Upper lobe of left lung (tissue), 6 donors: ENCODE results near the gene PIK3R3. TPM values are rescaled to one million over a fixed set of nuclear protein-coding genes. Genes with fewer than 3 reads are reported as not detected.

Source experiments
- ATAC-seq, 2 donors: fragments of 200-7000 bp; cut with Tn5 transposase; one replicate each; pipeline ENCODE4 v1.9.1; 2022; ENCODE audit warnings: mild to moderate bottlenecking in 2 of 2, moderate library complexity in 2 of 2; ENCODE audit not compliant: low FRiP score in 2 of 2
- DNase-seq, 2 donors: peaks; one replicate each; pipeline ENCODE4 v3.0.0-alpha.2; 2019 to 2020
- H3K27ac ChIP-seq, 4 donors: fragments of 200-600 bp; sonication (generic); one replicate each; pipeline ENCODE4 v1.5.1; 2016 to 2019
- H3K27me3 ChIP-seq, 4 donors: fragments of 200-600 bp; sonication (generic); one replicate each; pipeline ENCODE4 v1.5.1; 2017 to 2019
- H3K36me3 ChIP-seq, 4 donors: fragments of 200-600 bp; sonication (generic); one replicate each; pipeline ENCODE4 v1.5.1; 2016 to 2019
- H3K4me1 ChIP-seq, 4 donors: fragments of 200-600 bp; sonication (generic); one replicate each; pipeline ENCODE4 v1.5.1; 2018 to 2019
- H3K4me3 ChIP-seq, 4 donors: fragments of 200-600 bp; sonication (generic); one replicate each; pipeline ENCODE4 v1.5.1; 2017 to 2019; ENCODE audit warnings: mild to moderate bottlenecking in 2 of 4, moderate library complexity in 1 of 4
- H3K9me3 ChIP-seq, 4 donors: fragments of 200-600 bp; sonication (generic); one replicate each; pipeline ENCODE4 v1.5.1; 2018 to 2019
- EP300 ChIP-seq, 4 donors: sonication (generic); formaldehyde crosslinking; IDR thresholded peaks; one replicate each; pipeline ENCODE4 v1.5.1; 2017; ENCODE audit warnings: antibody characterized with exemption in 4 of 4, control low read depth in 2 of 4
- POLR2A ChIP-seq, 4 donors: fragments of 450-650 bp; IDR thresholded peaks; one replicate each; pipeline ENCODE4 v1.5.1; 2016 to 2017; ENCODE audit warnings: antibody characterized with exemption in 4 of 4, mild to moderate bottlenecking in 2 of 4
- POLR2AphosphoS5 ChIP-seq, 2 donors: sonication (generic); formaldehyde crosslinking; IDR thresholded peaks; one replicate each; pipeline ENCODE4 v1.5.1; 2017; ENCODE audit warnings: antibody characterized with exemption in 2 of 2
- WGBS, 2 donors: methylation state at CpG; one replicate each; pipeline ENCODE4 v1.1.5; 2017 to 2018; 5-methylcytosine and 5-hydroxymethylcytosine counted together
- total RNA-seq, 6 donors: library from RNA; depleted of rRNA in 4 of 6; stranded (reverse); fragments of >200 nt in 4 of 6; gene quantifications; one replicate each; pipeline versions ENCODE4 v1.1.0 to v1.2.1, GENCODE V29; 2016 to 2021
- TF ChIP-seq, protein P1 (sequence below), 6 experiments: fragments of 450-650 bp in 4 of 6; fragments of 200-600 bp in 2 of 6; sonication (generic) in 2 of 6; IDR thresholded peaks; one replicate each; pipeline ENCODE4 v1.5.1; 2016 to 2019; ENCODE audit warnings: antibody characterized with exemption in 6 of 6
- donor health status: DM: no; HTN: no; CAD: no; lungs with moderate emphysema.
- donor health status: DM: no; HTN: yes; CAD: no; lungs with severe emphysema.

Gene PIK3R3
- total RNA-seq, 6 donors from 2014 or later = 11.2 to 43.7 (median 33.0) TPM

DNA sequence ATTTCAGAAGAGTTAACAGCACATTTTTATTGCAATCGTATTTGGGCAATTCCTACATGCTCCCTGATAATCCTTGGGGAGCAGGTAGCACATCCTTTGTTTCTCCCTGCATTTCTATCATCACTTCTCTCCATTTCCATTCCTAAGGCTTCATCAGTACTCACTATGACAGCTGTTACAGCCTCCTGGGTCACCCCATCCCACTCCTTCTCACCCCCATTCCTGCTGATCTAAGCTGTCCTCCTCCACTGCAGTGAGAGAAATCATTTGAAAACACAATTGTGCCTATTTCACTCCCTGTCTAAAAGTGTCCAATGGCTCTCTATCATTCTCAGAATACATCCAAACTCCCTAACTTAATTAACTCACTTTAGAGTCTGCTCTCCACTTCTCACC, 25.5 kb upstream of the PIK3R3 start:
- ATAC-seq = no peak

DNA sequence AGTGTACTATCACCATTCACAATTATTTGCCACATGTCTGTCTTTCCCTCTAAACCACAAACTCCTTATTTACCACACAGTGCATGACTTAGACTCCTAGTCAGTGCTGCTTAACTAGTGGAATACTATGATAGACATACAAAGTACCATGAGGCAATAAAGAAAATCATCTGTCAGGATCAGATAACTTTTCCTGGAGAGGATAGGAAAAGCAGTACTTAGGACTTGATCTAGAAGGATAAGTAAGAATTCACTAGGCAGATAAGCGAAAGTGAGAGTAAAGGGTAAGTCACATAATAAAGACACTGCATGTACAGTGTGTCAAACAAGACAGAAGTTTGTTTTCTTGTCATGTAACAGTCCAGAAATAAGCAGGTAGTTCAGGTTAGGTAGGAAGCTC, 21.3 kb upstream of the PIK3R3 start:
- ATAC-seq (no peak), DNase-seq (no peak)
- no peaks in the 10 kb centered on the region for H3K9me3 ChIP-seq
- H3K27ac ChIP-seq = no peak overlapping the region
- no peaks in the 10 kb centered on the region for H3K36me3 ChIP-seq
- no peak overlapping the region for H3K4me3 ChIP-seq
- TF ChIP-seq, protein P1, sequence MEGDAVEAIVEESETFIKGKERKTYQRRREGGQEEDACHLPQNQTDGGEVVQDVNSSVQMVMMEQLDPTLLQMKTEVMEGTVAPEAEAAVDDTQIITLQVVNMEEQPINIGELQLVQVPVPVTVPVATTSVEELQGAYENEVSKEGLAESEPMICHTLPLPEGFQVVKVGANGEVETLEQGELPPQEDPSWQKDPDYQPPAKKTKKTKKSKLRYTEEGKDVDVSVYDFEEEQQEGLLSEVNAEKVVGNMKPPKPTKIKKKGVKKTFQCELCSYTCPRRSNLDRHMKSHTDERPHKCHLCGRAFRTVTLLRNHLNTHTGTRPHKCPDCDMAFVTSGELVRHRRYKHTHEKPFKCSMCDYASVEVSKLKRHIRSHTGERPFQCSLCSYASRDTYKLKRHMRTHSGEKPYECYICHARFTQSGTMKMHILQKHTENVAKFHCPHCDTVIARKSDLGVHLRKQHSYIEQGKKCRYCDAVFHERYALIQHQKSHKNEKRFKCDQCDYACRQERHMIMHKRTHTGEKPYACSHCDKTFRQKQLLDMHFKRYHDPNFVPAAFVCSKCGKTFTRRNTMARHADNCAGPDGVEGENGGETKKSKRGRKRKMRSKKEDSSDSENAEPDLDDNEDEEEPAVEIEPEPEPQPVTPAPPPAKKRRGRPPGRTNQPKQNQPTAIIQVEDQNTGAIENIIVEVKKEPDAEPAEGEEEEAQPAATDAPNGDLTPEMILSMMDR (IDR thresholded peaks at IDR 0.05) = no peak
- no peak for TF ChIP-seq POLR2AphosphoS5 (IDR thresholded peaks at IDR 0.05)
- TF ChIP-seq POLR2A (IDR thresholded peaks at IDR 0.05) = no peak
- no peak for TF ChIP-seq EP300 (IDR thresholded peaks at IDR 0.05)
- 95 to 98% methylated on average over 1 of the region's 1 CpG for WGBS, 2 donors
- no peaks in the 10 kb centered on the region for H3K27me3 ChIP-seq
- no peaks in the 10 kb centered on the region for H3K4me1 ChIP-seq

More for the DNA sequence above, 25.5 kb upstream of the PIK3R3 start:
- no peak for DNase-seq
- no peak overlapping the region for H3K27ac ChIP-seq
- TF ChIP-seq, protein P1 (IDR thresholded peaks at IDR 0.05) = no peak
- no peak for TF ChIP-seq POLR2AphosphoS5 (IDR thresholded peaks at IDR 0.05)
- TF ChIP-seq EP300 (IDR thresholded peaks at IDR 0.05) = no peak
- TF ChIP-seq POLR2A (IDR thresholded peaks at IDR 0.05) = no peak
- 87 to 91% methylated on average over 1 of the region's 1 CpG for WGBS, 2 donors
- no peaks in the 10 kb centered on the region for H3K27me3 ChIP-seq
- H3K4me1 ChIP-seq = no peaks in the 10 kb centered on the region
- no peak overlapping the region for H3K4me3 ChIP-seq
- no peaks in the 10 kb centered on the region for H3K36me3 ChIP-seq
- no peaks in the 10 kb centered on the region for H3K9me3 ChIP-seq

DNA sequence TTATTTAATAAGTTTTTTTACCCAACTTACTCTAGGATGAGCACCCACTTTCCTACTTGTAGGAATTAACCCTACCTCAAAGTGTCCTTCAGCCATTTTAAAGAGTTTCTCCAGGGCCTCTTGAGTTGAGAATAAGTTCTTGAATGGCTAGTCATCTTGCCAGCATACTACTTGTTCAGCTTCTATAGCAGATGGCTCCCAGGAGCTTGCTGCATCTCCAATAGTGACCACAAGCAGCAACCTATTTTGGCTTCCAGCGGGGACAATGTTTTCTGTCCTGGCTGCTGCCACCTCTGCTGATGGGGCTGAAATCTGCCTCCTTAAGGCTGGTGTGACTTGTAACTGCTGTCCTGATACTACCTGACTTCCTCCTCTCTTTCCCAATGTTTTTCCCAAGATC, 20.8 kb upstream of the PIK3R3 start:
- H3K36me3 ChIP-seq = no peaks in the 10 kb centered on the region
- no peaks in the 10 kb centered on the region for H3K4me1 ChIP-seq
- 91 to 92% methylated on average over 1 of the region's 1 CpG for WGBS, 2 donors
- no peak for TF ChIP-seq EP300 (IDR thresholded peaks at IDR 0.05)
- TF ChIP-seq, protein P1 (IDR thresholded peaks at IDR 0.05) = no peak
- TF ChIP-seq POLR2AphosphoS5 (IDR thresholded peaks at IDR 0.05) = no peak
- TF ChIP-seq POLR2A (IDR thresholded peaks at IDR 0.05) = no peak
- no peaks in the 10 kb centered on the region for H3K27me3 ChIP-seq
- H3K4me3 ChIP-seq = no peak overlapping the region
- DNase-seq (no peak), ATAC-seq (no peak)
- no peak overlapping the region for H3K27ac ChIP-seq
- no peaks in the 10 kb centered on the region for H3K9me3 ChIP-seq

DNA sequence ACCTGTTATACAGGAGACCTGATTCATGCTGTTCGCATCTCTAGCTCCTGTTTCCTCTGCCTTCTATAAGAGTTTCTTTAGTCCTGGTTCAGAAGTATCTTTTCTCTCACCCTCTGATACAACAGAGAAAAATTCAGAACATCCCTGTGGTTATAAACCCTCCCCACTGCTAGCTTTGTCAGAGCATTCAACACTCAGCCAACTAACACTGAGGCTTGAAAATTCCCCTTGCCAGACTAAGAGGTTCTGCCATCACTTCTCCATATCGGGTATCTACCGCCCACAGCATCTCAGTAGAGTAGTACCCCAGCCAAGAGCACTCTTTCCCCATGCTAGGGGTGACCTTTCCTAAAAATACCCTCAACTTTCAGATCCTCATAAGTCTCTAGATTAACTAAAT, 19.6 kb upstream of the PIK3R3 start:
- Histone ChIP-seq H3K4me1 (no peaks in the 10 kb centered on the region), H3K27ac (no peak overlapping the region), H3K4me3 (no peak overlapping the region), H3K9me3 (no peaks in the 10 kb centered on the region), H3K36me3 (no peaks in the 10 kb centered on the region), H3K27me3 (no peaks in the 10 kb centered on the region)
- WGBS, 2 donors = 88 to 92% methylated on average over 3 of the region's 3 CpGs
- TF ChIP-seq, protein P1 (IDR thresholded peaks at IDR 0.05) = no peak
- TF ChIP-seq EP300 (IDR thresholded peaks at IDR 0.05) (no peak), POLR2AphosphoS5 (IDR thresholded peaks at IDR 0.05) (no peak)
- DNase-seq (no peak), ATAC-seq (no peak)

DNA sequence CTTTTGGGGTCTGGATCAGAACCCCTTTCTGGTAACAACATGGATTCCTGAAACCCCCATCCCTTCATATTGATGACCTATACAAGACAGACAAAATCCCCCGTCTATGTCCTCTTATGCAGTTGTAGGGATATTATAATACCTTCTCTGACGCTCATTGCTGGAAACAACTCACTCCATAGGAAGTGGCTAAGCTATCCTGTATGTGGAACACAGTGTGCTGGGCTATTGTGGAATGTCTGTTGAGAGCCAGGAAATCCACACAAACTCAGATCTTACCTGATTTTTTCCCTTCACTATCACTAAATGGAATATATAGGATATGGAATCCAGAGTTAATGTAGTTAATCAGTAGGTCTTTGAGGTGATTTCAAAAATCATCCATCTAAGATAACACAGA, 17.7 kb upstream of the PIK3R3 start:
- no peak for TF ChIP-seq POLR2A (IDR thresholded peaks at IDR 0.05)
- TF ChIP-seq, protein P1 (IDR thresholded peaks at IDR 0.05) = no peak
- peak; percentile 86 to 98 (median 94) for TF ChIP-seq EP300 (IDR thresholded peaks at IDR 0.05)
- TF ChIP-seq POLR2AphosphoS5 (IDR thresholded peaks at IDR 0.05) = peak; percentile 57 to 81
- no peaks in the 10 kb centered on the region for H3K27me3 ChIP-seq
- WGBS, 2 donors = 72 to 75% methylated on average over 2 of the region's 2 CpGs
- no peaks in the 10 kb centered on the region for H3K9me3 ChIP-seq
- no peak overlapping the region for H3K4me3 ChIP-seq
- H3K4me1 ChIP-seq = no peaks in the 10 kb centered on the region
- no peak for DNase-seq
- H3K36me3 ChIP-seq = no peaks in the 10 kb centered on the region
- no peak for ATAC-seq
- H3K27ac ChIP-seq = peak overlapping the region in 2 of 4 donors; percentile 52 to 59
